Measurements from ENCODE around the gene BCL10.
"Not testable (repeated sequence)": the region's sequence is repeated elsewhere in the genome, so short reads cannot be mapped to it uniquely, and the experiment has no call there.

BCL10 gene

GRCh38 chr1:85259118-85259911, 17.1 kb downstream of the BCL10 start, which contains the start of gene C1orf52:
C1orf52 (minus strand) TSS chr1:85259662; CDS start chr1:85259633, 29 bp downstream.
- CTCF ChIA-PET, result interaction anchor here (0.6 to 20.6 kb wide), 71 partner anchors 10 to 434 kb away, joined by 3 to 675 read pairs (median 4); partner anchors contain the start of genes BCL10 and SYDE2

GRCh38 chr1:85258536-85259117, 17.8 kb downstream of the BCL10 start:
- POLR2A ChIA-PET, result interaction anchor here (1.2 to 2.2 kb wide), 4 partner anchors 11 to 314 kb away, joined by 3 to 10 read pairs (median 4); partner anchors contain the start of gene BCL10
- no peak for DNase-seq (ENCODE audit: low read depth, low spot score)
- peak overlapping the region; percentile 93 for H3K4me3 ChIP-seq (ENCODE audit: low read depth, low read length)
- peak; percentile 9 for TF ChIP-seq CTCF (IDR thresholded peaks at IDR 0.05; ENCODE audit: insufficient read depth, low read length, missing control alignments)
- CTCF ChIA-PET, result interaction anchor here (0.6 to 20.6 kb wide), 47 partner anchors 9 to 435 kb away, joined by 3 to 675 read pairs (median 5); partner anchors contain the start of genes BCL10 and SYDE2

More at GRCh38 chr1:85259118-85259911, 17.1 kb downstream of the BCL10 start, which contains the start of gene C1orf52:
- peak; percentile 62 for DNase-seq (ENCODE audit: low read depth, low spot score)
- TF ChIP-seq CTCF (IDR thresholded peaks at IDR 0.05; ENCODE audit: insufficient read depth, low read length, missing control alignments), result peak; percentile 98
- H3K4me3 ChIP-seq (ENCODE audit: low read depth, low read length), result peak within 1 kb of the TSS; percentile 93
- POLR2A ChIA-PET, result interaction anchor here (0.6 to 2.2 kb wide), 6 partner anchors 12 to 314 kb away, joined by 3 to 10 read pairs (median 4); partner anchors contain the start of gene BCL10

GRCh38 chr1:85249042-85249441, 27.4 kb downstream of the BCL10 start:
- CTCF ChIA-PET, result interaction anchor here (1.9 to 20.6 kb wide), 4 partner anchors 9 to 303 kb away, joined by 4 to 675 read pairs (median 198); partner anchors contain the start of gene C1orf52
- POLR2A ChIA-PET; H3K4me3 ChIP-seq (ENCODE audit: low read depth, low read length); DNase-seq (ENCODE audit: low read depth, low spot score): not testable (repeated sequence)

GRCh38 chr1:85245891-85246290, 30.5 kb downstream of the BCL10 start:
- DNase-seq (ENCODE audit: low read depth, low spot score), result no peak
- TF ChIP-seq CTCF (IDR thresholded peaks at IDR 0.05; ENCODE audit: insufficient read depth, low read length, missing control alignments), result no peak
- no peak overlapping the region for H3K4me3 ChIP-seq (ENCODE audit: low read depth, low read length)
- CTCF ChIA-PET, result interaction anchor here (1.0 to 4.6 kb wide), 4 partner anchors 8 to 301 kb away, joined by 5 to 47 read pairs (median 43); partner anchors contain the start of gene C1orf52
- POLR2A ChIA-PET, result interaction anchor here (1.6 kb wide), 1 partner anchor 137 kb away, joined by 3 read pairs; no protein-coding TSS in a partner anchor

DNA sequence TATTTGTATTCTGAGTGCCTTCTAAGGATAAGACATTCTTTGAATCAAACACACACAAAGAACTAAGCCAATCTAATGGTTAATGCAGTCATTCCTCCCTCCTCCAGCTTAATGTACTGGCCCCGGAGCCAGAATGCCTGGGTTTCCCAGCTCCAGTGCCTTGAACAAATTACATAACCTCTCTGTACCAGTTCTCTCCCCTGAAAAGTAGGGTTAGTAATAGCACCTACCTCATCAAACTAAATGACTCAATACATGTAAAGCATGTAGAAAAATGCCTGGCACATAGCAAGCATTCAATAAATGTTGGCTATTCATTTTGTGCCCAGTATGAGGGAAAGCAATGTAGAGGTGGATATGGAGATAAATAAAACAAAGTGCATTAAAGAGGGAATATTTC, 31.0 kb downstream of the BCL10 start:
- no peak overlapping the region for H3K4me3 ChIP-seq (ENCODE audit: low read depth, low read length)
- POLR2A ChIA-PET, result interaction anchor here (1.6 kb wide), 1 partner anchor 136 kb away, joined by 3 read pairs; no protein-coding TSS in a partner anchor

More for the DNA sequence above, 31.0 kb downstream of the BCL10 start:
- no peak for DNase-seq (ENCODE audit: low read depth, low spot score)
- TF ChIP-seq CTCF (IDR thresholded peaks at IDR 0.05; ENCODE audit: insufficient read depth, low read length, missing control alignments), result no peak
- CTCF ChIA-PET, result interaction anchor here (0.8 to 4.6 kb wide), 5 partner anchors 9 to 301 kb away, joined by 5 to 47 read pairs (median 42); partner anchors contain the start of gene C1orf52

All from AG04449 (cell line).